Superior temporal gyrus (tissue), 1 donor: ENCODE results near the gene NUDT13.
A peak's percentile ranks its signal among the peaks of the same experiment; 100 is the strongest.

Source experiments
- DNase-seq: peaks from one replicate; pipeline ENCODE4 v3.0.0-alpha.2; 2016; ENCODE audit errors: extremely low spot score

Gene NUDT13

DNA sequence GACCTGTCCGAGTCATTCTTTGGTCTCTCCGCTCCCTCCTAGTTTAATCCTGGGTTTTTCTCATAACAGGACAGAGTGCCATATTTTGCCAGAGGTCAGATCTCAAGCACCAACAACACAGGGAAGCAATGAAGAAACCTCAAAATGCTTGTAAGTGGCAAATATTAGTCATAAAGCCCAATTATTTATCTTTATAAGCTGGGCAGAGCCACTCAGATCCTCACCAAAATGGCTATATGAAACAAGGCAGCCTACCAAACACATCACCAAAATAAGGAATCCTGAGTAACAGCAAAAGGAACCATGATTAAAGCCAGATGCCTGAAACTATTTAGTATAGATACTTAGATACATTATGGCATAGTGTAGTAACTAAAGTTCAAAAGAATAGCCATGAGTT lies 52.8 kb downstream of the NUDT13 start:
- DNase-seq: no peak

DNA sequence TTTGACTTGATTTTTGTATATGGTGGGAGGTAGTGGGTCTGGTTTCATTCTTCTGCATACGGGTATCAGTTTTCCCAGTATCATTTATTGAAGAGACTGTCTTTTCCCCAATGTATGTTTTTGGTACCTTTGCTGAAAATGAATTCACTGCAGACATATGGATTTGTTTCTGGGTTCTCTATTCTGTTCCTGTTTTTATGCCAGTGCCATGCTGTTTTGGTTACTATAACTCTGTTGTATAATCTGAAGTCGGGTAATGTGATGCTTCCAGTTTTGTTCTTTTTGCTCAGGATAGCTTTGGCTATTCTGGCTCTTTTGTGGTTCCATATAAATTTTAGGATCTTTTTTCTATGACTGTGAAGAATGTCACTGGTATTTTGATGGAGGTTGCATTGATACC lies 56.7 kb downstream of the NUDT13 start:
- DNase-seq: no peak

- DNase-seq: no peak
These were observed 57.2 kb downstream of the NUDT13 start for GRCh38 chr10:73167458-73167782.

DNA sequence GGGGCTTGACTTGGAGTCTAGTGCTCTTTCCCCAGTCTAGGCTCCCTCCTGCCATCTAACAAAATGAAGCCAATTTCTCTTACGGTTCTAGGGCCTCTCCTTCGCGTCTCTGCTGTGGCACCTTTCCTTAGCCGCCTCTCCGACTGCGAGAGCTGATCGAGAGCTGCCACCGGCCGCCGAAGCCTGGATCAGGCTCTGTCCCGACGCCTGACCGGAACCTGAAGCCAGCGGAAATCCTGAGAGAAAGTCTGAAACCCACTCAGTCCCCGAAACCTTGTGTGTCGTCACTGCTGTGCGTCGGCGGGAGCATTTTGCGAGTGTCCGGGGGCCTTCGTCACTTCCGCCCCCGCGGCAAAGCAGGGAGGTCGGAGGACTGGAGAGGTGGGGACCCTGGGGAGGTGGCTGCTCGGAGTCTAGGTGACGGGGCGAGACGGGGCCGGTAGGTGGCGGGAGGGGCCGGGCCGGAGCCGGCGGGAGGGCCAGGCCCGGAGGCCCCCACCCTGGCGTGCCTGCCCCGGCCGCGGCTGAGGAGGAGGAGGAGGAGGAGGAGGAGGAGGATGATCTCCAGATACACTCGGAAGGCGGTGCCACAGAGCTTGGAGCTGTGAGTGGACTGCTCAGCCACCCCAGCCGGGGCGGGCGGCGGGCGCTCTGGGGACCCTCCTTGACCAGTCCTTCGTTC lies 57.7 kb downstream of the NUDT13 start, which contains the start of the genes ECD and FAM149B1:
TSS of gene ECD (minus strand) at position 226 of the 682 bp plus-strand sequence. CDS start 4,071 bp downstream, outside the sequence.
TSS of gene FAM149B1 (plus strand) at position 337 of the 682 bp plus-strand sequence. CDS start at position 558, 221 bp downstream.
- DNase-seq: peak; percentile 97

- no peak for DNase-seq
These were observed 58.2 kb downstream of the NUDT13 start for GRCh38 chr10:73168465-73168803.

GRCh38 chr10:73169320-73169719 lies 59.1 kb downstream of the NUDT13 start:
- DNase-seq: no peak

GRCh38 chr10:73172867-73173266 lies 62.6 kb downstream of the NUDT13 start:
- DNase-seq: no peak

- DNase-seq: no peak
These were observed 64.1 kb downstream of the NUDT13 start for GRCh38 chr10:73174148-73174925.
